ENCODE measurements around the gene POU4F1.

POU4F1 gene

GRCh38 chr13:78595495-78596398, 7.6 kb downstream of the POU4F1 start:
- DNase-seq (ENCODE audit: low read depth), result no peak
- TF ChIP-seq, protein P1, sequence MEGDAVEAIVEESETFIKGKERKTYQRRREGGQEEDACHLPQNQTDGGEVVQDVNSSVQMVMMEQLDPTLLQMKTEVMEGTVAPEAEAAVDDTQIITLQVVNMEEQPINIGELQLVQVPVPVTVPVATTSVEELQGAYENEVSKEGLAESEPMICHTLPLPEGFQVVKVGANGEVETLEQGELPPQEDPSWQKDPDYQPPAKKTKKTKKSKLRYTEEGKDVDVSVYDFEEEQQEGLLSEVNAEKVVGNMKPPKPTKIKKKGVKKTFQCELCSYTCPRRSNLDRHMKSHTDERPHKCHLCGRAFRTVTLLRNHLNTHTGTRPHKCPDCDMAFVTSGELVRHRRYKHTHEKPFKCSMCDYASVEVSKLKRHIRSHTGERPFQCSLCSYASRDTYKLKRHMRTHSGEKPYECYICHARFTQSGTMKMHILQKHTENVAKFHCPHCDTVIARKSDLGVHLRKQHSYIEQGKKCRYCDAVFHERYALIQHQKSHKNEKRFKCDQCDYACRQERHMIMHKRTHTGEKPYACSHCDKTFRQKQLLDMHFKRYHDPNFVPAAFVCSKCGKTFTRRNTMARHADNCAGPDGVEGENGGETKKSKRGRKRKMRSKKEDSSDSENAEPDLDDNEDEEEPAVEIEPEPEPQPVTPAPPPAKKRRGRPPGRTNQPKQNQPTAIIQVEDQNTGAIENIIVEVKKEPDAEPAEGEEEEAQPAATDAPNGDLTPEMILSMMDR (conservative IDR thresholded peaks at IDR 0.05; ENCODE audit: low read length), result no peak
- no peak overlapping the region for H3K4me3 ChIP-seq (ENCODE audit: low read length)

DNA sequence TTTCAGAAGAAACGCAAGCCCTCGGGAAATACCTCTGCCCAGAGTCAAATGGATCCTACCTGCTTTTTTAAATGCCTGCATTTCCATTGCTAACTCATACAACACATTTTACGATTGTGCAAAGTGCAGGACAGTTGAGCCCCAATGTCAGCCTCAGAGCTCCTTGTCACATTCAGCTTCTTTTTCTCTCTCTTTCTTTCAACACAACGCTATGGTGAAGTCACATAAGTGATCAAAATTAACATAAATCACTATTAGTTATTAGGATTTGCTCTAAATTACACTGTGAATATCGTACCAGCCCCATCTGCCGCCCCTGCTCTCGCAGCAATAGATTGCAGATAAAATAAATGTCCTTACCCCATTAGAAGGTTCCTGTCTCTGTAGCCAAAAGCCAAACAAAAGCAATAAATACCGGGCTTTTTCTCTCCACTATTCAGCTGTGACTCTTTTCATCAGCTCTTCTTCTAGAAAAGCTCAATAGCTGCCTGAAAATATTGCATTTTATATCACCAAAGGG, 8.8 kb downstream of the POU4F1 start:
- DNase-seq (ENCODE audit: low read depth), result no peak
- no peak overlapping the region for H3K4me3 ChIP-seq (ENCODE audit: low read length)
- TF ChIP-seq, protein P1 (conservative IDR thresholded peaks at IDR 0.05; ENCODE audit: low read length), result no peak

- no peak overlapping the region for H3K4me3 ChIP-seq (ENCODE audit: low read length)
Observed at GRCh38 chr13:78593652-78594455, 9.5 kb downstream of the POU4F1 start.

DNA sequence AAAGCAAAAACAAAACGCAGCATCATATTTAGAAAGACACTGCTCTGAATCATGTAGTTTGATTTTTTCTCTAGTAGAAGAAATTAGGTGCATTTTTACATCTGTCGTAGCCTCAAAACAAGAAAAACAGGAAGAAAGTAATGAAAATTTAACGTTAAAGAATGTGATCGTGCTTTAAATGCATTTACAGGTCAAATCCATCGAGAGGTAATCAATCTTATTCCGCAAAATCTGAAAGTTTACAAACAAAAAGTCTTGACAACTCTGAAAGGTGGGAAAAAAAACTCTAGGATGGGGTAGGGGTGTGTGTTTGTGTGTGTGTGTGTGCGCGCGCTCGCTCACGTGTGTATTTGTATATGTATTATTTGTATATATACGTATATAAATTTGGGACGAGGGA, 10.2 kb downstream of the POU4F1 start:
- no peak for DNase-seq (ENCODE audit: low read depth)
- TF ChIP-seq, protein P1 (conservative IDR thresholded peaks at IDR 0.05; ENCODE audit: low read length), result no peak
- no peak overlapping the region for H3K4me3 ChIP-seq (ENCODE audit: low read length)

More at GRCh38 chr13:78593652-78594455, 9.5 kb downstream of the POU4F1 start:
- no peak for DNase-seq (ENCODE audit: low read depth)
- TF ChIP-seq, protein P1 (conservative IDR thresholded peaks at IDR 0.05; ENCODE audit: low read length), result no peak

DNA sequence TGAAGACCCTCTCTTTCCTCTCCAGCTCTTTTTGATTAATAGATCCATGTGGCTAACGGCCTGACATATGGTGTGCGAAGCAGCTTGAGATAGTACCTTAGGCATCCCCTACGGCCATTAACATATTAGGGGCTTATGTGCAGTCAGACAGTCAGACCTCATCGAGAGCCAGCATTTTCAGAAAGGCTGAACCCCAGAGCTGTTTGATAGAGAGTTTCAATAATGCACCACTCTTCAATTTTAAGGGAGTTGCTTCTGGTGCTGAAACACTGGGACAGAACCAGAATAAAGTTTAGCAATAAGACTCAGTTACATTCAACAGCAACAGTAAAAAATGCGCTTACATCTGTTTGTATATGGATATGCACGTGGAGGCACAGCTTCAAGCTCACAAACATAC, 10.8 kb downstream of the POU4F1 start:
- DNase-seq (ENCODE audit: low read depth), result no peak
- no peak overlapping the region for H3K4me3 ChIP-seq (ENCODE audit: low read length)
- TF ChIP-seq, protein P1 (conservative IDR thresholded peaks at IDR 0.05; ENCODE audit: low read length), result no peak

DNA sequence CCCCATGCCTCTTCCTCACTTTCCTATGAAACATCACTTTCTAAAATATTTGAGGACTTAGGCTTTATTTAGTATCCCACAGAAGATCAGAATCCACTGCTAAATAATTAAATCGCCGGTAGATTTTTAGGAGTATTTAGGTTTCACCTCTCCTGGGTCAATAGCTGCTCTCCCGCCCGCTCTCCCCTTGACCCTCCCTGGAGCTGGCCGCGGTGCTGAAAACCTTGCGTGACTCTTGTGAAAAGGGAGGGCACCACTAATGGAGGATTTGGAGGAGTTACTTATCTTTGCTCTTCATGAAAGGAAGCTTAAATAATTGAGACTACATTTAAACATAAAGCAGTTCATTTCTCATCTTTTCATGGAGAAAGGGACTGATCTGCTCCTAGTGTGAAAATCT, 14.1 kb downstream of the POU4F1 start:
- H3K4me3 ChIP-seq (ENCODE audit: low read length), result no peak overlapping the region
- DNase-seq (ENCODE audit: low read depth), result no peak
- TF ChIP-seq, protein P1 (conservative IDR thresholded peaks at IDR 0.05; ENCODE audit: low read length), result no peak

All from AG10803 (cell line).